GM21447 (cell line): ENCODE data around the gene FLT4.
"Not testable (repeated sequence)": the region's sequence is repeated elsewhere in the genome, so short reads cannot be mapped to it uniquely, and the experiment has no call there.

Experiments used
- ATAC-seq: cut with Tn5 transposase; IDR thresholded peaks from one replicate; pipeline ENCODE4 v1.9.1; 2021; ENCODE audit not compliant: unreplicated experiment

FLT4 gene

DNA sequence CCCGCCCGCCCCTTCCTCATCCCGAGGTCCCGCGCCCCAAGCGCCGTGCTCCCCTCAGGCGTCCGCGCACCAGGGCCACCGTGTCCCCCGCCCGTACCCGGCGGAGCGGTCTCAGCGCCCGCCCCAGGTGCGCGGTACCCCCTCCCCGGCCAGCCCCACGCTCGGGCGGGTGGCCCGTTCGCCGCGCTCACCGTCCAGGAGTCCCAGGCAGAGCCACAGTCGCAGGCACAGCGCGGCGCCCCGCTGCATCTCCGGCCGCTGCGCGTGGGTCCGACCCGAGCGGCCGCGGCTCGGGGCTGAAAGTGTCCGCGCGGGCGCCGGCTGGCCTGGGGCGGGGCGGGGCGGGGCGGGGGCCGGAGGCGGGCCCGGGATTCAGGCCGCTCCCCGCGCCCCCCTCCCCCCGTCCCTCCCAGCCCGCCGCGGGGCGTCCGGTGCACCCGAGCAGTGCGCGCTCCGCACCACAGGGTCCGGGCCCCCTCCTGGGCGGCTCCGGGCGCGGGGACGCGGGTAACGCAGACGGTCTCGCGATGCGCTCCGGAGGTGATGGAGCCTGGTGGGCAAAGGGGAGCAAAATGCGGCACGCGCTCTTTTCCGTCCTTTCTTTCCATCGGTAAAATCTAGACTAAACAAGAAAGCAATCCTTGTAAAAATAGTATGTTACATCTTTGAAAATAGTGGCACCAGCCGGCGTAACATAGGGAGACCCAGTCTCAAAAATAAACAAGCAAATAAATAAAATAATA, at the start of gene FLT4:
Gene FLT4 (minus strand): TSS at position 304 of the 743 bp plus-strand sequence. CDS start 55 bp downstream, at position 249.
- no peak for ATAC-seq

DNA sequence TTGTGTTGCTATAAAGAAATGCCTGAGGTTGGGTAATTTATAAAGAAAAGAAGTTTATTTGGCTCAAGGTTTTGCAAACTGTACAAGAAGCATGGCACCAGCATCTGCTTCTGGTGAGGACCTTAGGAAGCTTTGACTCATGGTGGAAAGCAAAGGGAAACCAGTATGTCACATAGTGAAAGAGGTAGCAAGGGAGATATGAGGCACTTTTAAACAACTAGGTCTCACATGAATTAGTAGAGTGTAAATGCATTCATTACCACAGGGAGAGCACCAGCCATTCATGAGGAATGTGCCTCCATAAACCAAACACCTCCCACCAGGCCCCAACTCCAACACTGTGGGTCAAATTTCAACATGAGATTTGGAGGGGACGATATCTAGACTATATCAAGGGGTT, 49.6 kb upstream of the FLT4 start:
- ATAC-seq, result no peak

DNA sequence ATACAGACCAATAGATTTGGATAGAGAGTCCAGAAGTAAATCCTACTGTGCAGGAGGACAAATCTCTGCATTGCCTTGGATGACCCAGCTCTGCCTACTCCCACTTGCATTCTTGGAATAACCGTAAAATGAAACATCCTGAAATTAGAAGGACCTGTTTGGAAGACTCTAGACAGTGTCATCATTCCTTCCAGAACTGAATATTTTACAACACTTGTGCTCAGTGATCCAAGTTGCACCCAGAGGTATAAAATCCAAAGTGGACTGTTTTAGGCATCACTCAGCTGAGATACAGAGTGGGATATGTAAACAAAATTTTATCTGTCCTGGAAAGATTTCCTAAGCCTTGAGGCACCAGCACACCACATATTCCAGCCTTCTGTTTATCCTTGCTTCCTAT, 46.7 kb upstream of the FLT4 start:
- ATAC-seq, result no peak

DNA sequence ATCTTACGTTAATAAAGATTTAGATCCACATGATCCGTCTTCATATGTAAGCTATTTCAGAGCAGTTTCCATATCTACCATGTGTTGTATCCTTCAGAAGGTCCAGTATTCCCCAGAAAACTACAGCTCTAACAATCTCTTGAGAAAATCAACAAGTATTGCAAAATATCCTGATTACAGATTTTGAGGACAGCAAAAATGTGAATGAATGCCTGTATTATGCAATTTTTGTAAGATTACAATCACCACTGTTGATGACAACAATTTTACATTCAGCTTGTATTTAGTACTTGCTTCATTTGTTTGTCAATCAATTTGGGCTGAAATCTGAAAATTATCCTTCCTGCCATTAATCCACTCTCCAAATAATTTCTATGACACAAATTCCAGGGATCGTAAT, 43.0 kb upstream of the FLT4 start:
- ATAC-seq, result no peak

DNA sequence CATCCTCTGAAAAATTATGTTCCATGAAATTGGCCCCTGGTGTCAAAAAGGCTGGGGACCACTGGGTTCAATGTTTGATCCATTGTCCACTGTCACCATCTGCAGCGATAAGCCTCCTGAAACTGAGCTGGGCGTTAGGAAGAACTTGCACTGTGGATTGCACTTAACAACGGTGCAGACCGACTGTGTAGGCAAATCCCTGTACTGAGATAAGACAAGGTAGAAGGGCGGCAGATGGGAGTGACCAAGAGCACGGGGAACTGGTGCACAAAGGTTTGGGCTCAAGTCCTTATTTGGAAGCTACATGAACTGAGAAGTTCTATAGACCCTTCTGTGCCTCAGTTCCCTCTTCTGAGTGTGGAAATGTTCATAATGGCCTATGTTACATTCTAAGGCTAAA, 41.6 kb upstream of the FLT4 start:
- no peak for ATAC-seq

DNA sequence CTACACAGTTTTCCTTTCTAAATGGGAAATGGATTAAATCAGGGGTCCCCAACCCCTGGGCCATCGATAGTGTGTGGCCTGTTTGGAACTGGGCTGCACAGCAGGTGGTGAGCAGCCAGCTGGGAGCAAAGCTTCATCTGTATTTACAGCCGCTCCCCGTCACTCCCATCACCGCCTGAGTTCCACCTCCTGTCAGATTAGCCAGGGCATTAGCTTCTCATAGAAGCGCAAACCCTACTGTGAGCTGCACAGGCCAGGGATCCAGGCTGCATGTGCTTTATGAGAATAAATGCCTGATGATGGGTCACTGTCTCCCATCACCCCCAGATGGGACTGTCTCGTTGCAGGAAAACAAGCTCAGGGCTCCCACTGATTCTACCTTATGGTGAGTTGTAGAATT, 41.2 kb upstream of the FLT4 start:
- no peak for ATAC-seq

DNA sequence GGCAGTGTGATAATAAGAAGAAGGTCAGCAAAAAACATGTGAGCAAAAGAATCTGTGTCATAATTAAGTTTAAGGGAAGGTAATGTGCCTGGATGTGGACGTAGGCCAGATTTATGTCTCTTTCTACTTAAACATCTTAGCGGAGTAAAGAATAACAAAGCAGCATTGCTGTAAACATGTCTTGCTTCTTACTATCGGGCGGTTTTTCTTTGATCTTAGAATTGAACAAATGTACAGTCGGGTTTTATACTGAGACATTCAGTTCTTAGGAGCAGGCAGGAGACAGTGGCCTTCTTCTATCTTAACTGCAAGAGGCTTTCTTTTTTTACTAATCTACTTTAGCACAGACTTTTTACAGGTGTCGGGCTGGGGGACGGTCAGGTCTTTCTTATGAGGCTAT, 40.4 kb upstream of the FLT4 start:
- ATAC-seq, result no peak

DNA sequence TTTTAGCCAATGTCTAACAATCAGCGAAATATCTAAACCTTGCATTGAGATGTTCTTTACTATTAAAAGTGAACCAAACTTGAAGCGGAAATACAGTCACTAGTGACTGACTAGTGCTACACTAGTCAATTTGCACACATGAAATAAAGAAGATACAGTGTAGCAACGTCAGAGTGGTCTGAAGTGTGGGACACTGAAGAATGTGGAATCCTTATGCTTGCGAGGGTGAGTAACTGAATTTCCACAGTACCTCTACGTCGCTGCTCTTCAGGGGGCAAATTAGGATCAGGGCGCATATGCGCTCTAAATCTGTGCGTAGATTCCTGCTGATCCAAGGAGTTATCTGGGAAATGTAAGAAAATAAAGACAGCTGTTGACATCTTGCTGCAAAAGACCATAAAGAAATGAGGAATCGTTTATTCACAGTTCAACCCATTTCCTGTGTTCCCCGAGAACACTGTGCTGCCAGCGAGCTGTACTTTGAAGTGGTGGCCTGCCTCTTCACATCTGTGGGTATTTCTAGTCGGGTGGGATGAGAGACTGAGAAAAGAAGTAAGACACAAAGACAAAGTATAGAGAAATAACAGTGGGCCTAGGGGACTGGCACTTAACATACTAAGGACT, 39.8 kb upstream of the FLT4 start:
- ATAC-seq, result no peak

DNA sequence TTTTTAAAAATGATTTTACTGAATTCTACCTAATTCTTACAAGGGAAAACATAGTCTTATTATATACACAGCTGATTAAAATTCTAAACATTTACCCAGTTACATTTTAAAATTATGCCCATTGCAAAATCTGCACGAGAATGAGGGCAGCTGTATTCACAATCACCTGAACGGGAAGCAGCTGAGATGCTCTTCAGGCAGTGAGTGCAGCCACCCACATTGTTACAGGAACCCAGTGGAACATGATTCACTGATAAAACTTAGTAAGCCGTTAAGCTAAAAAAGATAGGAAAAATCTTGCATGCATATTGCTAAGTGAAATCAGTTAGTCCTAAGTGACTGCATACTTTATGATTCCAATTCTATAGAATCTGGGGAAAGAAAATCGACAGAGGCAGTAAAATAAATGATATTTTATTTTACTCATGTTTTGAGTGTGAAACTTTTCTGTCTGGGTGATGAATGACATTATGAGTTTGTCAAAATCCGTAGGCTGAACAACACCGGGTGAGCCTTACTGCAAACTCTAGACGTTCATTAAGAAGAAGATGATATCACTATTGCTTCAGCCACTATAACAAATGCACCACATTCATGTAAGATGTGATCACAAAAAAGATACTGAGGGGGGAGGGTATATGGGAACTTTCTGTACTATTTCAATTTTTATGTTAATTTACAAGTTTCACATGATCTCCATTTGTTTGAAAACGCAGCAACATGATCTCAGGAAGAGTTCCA, 39.1 kb upstream of the FLT4 start:
- ATAC-seq, result no peak

DNA sequence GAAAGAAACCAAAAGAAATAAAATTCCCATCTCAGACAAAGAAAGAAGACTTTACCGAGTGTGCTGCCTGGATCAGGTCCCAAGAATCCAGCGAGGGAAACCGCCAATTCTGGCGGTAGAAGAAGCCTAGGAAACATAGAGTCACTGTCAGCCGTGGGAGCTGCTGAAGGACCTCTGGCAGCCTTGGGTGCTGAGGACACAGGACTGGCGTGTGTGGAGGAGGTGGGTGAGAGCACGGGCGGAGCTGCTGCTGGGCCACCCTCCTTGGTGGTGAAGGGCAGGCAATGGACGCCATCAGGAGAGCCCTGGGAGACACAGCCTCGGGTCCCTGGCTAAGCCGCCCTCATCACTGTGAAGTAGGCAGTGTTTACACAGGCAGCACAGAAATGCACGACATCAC, 37.4 kb upstream of the FLT4 start:
- ATAC-seq, result not testable (repeated sequence)

DNA sequence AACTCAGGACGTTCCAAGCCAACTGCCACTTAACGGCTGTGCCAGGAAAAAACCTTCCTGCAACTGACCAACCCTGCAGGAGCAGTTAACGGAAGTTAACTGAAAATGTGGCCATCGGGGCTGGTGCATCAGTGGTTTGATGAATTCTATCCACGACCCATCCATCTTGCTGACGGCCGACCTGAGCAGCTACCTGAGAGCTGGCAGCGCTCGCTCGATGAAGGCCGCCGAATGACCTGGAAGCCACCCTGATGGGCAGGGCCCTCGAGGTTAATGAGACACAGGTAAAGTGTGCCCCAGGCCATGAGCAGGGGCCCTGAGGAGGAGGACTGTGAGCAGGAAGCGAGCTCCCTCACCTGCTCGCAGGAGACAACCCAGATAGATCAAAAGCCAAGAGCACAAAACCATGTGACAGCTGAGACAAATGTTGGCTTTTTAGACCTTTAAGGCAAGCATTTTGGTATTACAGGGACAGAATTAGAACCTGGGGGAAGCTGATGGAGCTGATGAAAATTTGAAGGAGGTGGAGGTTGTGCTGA, 35.3 kb upstream of the FLT4 start:
- no peak for ATAC-seq

DNA sequence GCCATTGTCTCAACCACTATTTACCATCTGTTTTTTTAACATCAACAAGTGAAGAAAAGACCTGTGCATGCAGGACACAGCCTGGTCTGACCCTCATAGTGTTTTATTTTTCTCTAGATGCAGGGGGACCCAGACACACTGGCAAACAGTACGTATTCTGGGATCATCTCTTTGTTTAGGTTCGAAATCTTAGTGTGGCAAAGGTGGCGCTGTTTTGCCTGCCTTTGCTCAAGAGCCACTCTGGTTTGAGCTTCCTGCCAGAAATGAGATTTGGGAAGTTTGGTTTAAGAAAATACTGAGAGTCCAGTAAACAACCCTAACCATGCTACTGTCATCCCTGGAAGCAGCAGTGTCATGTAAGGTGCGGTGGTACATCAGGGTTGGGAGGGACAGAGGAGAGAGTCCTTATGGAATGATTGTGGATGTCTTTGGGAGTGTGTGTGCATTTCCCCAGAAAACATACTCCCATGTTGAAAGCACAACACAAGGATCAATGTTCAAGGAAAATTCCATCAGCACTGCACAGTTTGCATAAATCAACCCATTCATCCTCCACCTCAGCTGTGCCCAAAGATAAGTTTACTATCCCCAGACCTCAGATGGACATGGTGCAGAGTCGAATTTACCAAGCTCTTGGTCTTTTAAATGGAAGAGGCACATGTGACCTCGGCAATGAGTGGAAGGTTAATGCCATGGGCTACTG, 34.0 kb upstream of the FLT4 start:
- no peak for ATAC-seq

DNA sequence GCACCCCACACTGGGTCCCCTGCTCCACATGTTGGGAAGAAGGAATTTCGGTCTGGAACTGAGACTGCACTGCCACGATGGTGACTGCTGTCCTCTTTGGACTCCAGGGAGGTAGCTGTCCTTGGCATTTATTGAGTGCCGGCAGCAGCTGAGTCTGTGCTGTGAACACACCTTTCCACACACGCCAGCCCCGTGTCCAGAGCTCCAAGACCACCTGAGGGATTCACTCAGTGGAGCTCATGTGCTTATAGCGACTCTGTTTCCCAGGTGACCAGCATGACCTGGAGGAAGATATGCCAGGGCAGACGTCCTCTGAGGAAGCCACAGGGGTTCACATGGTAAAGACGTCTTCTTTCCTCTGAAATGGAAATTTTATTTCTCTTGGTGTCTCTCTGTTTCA, 33.2 kb upstream of the FLT4 start:
- no peak for ATAC-seq

DNA sequence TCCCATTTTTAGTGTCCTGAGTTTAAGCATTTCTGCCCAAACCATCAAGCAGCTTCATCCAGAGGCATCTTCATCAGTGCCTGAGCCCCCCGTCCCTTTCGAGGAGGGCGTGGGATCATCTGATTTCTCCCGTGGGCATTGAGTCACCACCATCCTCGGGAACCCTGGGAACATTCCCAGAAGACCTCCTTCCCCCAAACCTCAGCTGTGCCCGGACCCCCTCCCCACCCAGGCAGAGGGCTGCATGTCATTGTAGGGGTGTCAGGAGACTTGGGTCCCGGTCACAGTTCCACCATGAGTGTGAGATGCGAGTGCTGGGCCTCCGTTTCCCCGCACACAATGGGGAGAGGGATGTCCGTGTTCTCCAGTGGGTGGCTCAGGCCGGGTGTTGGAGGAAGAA, 32.6 kb upstream of the FLT4 start:
- not testable (repeated sequence) for ATAC-seq

DNA sequence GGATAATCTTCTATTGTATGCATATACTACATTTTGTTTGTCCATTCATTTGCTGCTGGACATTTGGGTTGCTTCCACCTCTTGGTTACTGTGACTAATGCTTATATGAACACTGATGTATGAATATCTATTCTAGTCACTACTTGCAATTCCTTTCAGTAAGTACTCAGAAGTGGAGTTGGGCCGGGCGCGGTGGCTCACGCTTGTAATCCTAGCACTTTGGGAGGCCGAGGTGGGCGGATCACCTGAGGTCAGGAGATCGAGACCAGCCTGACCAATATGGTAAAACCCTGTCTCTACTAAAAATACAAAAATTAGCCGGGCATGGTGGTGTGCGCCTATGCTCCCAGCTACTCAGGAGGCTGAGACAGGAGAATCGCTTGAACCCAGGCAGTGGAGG, 28.9 kb upstream of the FLT4 start:
- not testable (repeated sequence) for ATAC-seq

DNA sequence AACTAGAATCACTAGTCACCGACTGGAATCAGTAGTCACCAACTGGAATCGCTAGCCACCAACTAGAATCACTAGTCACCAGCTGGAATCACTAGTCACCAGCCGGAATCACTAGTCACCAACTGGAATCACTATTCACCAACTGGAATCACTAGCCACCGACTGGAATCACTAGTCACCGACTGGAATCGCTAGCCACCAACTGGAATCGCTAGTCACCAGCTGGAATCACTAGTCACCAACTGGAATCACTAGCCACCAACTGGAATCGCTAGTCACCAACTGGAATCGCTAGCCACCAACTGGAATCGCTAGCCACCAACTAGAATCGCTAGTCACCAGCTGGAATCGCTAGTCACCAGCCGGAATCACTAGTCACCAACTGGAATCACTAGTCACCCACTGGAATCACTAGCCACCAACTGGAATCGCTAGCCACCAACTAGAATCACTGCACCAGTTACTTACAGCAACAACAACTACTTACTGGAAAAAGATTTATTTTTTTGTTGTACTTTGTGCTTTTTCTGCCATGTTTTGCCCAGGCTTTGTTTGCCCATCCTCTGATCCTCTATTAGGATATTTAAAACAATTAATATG, 25.7 kb upstream of the FLT4 start:
- no peak for ATAC-seq

DNA sequence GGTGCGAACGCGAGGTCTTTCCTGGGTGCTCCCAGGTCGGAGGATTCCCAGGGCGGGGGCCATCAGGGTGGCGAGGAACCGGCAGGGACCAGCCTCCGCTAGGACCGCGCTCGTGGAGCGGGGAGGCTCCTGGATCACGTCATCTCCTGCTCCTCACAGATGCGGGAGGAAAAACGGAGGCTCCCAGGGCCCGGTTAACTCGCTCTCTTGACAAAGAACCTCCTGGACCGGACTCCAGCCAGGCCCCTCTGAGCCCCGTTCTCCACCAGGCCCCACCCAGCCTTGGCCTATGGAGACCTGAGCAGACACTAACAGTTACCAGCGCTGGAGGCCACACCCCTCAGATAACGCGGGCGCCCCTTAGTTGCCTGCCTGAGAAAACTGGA, 24.7 kb upstream of the FLT4 start:
- not testable (repeated sequence) for ATAC-seq

DNA sequence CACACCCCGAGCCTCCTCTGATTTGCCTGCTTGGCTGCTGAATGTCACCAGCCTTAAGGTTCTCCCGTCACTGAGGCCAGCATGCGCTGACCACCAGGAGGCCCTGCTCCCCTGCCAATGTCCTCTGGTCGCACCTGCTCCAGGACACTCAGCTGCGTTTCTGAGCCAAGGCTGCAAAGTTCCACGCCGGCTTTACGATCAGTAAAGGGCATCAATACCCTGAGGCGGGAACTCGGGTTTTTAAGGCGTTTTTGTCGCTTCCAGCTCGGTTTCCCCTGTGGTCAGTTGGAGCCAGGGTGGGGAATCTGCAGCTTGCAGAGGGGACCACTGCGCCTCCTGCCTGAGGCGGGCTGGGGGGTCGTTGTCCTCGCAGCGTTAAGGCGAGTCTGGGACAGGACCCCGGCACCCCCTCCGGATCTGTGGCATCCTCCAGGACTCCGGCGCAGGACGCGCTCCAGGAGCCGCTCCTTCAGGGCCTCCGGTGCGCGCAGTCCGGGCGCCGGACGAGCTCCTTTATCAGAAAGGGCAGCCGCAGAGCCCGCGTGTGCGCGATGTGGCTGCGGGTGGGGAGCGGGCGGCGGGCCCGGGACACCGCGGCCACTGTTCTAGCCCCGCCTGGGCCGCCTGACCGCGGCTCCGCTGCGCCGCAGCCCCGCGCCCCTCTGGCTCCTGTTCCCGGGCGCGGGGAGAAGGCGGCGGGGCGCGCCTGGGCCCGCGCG, 24.1 kb upstream of the FLT4 start:
- no peak for ATAC-seq

DNA sequence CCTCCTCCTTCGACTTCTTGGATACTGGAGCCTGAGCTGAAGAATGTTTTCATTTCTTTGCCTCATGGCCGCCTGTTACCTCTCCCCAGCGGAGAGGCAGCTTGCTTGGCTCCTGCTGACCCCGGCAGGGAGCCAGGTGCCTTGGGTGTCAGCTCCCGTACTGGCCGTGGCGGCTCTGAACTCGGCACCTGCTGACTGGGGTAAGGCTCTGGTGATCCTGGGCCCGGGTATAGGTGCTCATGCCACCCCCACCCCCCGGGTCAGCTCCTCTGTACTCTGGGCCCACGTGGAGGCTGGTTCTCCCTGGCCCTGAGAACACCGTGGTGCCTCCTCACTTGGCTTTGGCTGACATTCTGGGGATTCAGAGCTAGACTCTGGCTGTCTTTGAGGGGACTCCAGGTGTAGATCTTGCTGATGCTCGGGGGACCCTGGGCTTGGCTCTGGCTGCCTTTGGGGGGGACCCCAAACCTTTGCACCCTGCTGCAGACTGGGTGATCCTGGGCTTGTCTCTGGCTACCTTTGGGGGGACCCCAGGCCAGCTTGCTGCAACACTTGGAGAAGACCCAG, 22.6 kb upstream of the FLT4 start:
- ATAC-seq, result not testable (repeated sequence)
